T-helper 22 cell (primary cell): Measurements from ENCODE around the gene FOXK1.

Experiments
- DNase-seq: peaks from one replicate; pipeline ENCODE4 v3.0.0-alpha.2; 2020; ENCODE audit warnings: low read depth

FOXK1 gene

DNA sequence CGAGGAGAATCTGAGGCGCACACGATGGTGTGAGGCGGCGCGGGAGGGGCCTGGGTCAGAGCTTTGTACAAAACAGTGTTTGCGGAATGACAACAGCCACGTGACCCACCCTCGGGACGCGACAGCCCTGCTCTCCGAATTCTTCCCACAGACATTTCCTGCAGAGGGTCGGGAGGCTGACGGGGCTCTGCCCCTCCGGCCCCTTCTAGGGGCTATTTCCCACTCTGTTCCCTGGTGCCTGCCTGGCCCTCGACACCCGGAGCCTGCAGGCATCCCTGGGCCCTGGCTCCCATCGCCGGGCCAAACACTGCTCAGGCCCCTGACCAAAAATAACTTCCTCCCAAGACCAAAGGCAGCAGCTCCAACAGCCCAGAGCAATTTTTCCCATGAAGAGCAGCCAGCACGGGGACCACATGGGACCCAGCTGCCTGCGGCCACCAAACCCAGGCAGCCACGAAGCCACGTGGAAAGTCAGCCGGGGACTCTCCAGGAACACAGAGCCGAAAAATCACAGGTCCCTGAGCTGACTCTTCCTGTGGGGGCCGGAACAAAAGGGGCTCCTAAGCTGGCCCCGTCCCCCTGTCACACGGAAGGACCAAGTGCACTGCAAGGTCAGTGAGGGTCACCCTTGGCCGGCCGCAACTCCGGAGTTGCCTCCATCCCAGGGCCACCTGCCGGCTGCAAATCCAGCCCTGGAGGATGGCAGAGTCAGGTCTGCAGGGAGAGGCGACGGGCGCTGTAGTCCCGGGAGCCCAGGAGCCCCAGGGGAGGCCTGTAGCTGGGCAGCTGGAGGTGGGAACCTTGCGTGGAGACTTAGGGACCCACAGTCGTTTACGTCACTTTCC lies 137.7 kb downstream of the FOXK1 start:
- DNase-seq, result no peak

DNA sequence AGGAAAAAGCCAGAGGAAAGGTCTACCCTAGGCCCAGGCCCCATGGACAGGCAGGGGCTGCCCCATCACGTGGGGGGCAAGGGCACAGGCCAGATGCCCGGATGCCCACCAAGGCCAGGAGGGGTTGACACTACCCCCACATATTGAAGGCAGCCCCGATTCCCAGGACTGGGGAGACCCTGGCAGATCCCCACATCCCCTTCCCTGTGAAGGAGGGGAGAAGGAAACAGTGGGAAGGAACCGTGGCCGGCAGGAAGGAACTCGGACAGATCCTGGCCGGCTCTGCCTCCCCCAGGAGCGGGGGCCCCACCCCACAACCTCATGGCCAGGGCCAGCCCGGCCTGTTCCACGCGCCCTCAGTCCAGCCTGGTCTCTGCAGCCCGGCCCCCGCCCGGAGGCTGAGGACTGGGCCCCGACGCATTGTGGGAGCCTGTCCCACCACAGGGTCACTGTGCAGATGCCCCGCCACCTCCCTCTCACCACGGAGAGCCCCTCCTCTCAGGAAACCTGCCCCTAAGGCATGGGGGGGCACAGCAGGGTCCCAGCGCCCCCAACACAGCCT lies 138.4 kb downstream of the FOXK1 start:
- DNase-seq, result no peak
